GM19023 (cell line): Measurements from ENCODE around the gene GALNT2.

ENCODE experiments used
- ATAC-seq: cut with Tn5 transposase; IDR thresholded peaks from one replicate; pipeline ENCODE4 v1.9.1; 2021; ENCODE audit warnings: mild to moderate bottlenecking, moderate library complexity; ENCODE audit not compliant: unreplicated experiment

Gene GALNT2

GRCh38 chr1:230222678-230223077 is 155.6 kb downstream of the GALNT2 start:
- ATAC-seq = no peak

DNA sequence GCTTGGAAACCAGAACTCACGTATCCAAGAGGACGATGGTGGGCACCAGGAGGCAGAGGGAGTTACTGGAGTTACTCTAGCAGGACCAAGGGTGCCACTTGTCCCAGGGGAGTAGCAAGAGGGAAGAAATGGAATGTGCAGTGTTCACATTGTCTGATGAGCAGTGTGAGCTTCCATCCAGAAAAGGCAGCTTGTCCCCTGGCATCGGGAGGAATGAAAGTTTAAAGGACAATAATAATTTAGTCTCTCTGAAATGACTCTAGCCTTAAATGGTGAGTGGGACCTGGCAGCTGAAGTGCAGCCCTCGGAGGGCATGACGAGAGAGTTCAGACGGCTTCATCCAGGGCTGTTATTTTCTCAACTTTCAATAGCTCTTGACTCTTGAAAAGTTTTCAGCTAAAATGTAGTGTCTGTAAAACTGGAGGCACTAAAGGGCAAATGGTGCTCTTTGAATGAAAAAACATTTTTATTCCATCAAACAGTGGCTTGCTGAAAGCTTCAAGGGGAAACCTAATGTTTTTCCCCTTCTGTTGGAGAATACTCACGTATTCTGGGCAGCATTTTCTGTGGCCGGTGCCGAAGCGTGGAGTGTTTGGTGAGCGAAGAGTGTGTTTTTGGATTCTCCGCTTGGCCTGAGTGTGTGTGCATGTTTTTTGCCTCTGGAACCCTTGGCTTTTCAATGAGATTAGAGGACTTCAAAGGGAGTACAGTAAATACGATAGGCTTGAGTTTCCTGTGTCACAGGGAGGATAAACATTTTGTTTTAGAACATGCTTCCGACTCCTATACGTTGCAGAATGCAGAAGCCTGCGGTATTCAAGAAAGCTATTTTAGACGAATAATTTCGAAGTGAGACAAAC is 157.3 kb downstream of the GALNT2 start:
- no peak for ATAC-seq

DNA sequence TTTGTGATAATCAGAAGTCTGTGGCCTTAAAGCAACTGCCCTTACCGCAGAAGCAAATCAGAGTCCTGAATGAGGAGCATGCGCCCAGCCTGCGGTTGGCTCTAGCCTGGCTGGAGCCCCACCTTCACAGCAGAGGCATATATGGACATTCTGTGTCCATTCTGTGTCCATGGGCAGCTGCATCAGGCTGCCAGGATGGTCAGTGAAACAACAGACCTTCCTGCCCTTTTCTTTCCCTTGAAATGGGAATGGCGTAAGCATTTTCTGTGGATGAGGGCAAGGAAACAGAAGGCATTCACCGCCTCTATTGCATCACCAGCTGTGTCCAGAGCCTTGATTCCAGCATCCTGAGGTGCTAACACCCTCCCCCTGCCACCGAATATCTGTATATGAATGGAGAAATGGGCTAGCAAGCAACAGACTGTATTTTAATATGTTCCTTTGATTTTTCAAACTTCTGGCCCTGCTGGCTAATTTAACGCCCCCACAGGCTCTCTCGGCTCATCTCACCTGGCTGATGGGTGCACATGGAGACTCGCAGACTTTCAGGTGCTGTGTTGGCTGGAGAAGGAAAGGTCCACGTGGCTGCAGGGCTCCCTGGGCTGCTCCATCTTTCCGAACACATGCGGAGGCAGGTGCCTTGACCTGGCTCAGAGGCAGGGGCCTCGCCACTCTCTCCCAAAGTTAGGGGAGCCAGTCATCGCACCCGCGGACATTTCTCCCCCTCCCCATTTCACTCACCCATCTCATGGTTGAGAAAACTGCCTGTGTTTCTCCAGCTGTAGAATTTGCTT is 159.2 kb downstream of the GALNT2 start:
- ATAC-seq = no peak

GRCh38 chr1:230226814-230227213 is 159.8 kb downstream of the GALNT2 start:
- no peak for ATAC-seq

DNA sequence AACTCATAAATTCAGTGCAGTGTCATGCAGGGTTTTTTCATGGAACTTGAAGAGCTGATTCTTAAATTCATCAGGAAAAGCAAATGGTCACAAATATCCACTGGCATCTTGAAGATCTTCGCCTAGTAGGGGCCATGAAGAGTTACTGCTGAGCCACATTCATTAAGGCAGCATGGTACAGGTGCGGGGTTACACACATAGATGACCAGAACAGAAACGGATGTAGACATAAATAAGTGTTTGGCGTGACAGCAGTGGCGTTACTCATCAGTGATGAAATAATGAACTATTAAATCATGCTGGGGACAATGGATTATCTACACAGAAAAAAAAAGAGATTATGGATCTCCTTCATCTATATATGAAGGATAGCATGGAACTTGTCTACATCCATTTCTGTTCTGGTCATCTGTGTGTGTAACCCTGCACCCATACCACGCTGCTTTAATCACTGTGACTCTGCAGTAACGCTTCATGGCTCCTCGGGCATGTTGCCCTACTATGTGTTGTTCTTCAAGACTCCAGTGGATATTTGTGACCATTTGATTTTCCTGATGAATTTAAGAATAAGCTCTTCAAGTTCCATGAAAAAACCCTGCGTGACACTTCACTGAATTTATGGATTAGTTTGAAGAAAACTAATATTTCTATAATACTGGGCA is 161.3 kb downstream of the GALNT2 start:
- ATAC-seq = no peak

DNA sequence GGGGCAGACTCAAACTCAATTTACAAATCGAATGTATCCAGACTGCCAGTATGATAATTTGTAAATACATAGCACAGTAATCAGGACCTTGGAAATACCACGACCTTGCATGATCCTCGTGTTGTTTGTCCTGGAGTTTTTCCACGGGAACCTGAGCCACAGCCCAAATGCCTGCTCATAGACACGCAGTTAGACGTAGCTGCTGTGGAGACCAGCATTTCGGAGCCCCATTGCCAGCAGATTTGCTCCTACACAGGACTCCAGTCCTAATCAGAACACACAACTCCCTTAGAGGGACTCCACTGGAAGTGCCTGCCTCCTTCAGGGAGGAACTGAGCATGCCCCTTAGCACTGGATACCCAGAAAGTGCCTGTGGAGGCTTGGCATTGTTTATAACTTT is 163.2 kb downstream of the GALNT2 start:
- ATAC-seq = no peak

- no peak for ATAC-seq
These were observed 164.1 kb downstream of the GALNT2 start for GRCh38 chr1:230230948-230231773.

DNA sequence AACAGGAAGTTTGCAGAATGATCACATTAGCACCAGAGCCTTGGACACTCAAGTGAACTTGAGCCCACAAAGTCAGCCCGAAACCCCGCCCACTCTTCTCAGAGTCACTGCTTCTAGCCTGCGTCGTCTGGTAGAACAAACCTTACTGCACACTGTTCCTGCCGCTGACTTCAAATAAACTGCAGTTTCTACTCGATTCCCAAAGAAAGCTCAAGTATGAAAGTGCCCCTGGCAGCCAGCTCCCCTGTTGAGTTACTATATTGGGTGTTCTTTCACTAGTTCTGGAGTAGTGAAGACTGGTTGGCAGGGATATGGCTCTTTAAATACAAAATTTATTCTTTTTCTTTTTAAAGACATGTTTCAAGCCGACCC is 164.7 kb downstream of the GALNT2 start:
- ATAC-seq = no peak

- ATAC-seq = no peak
These were observed 165.3 kb downstream of the GALNT2 start for GRCh38 chr1:230232371-230232771.

DNA sequence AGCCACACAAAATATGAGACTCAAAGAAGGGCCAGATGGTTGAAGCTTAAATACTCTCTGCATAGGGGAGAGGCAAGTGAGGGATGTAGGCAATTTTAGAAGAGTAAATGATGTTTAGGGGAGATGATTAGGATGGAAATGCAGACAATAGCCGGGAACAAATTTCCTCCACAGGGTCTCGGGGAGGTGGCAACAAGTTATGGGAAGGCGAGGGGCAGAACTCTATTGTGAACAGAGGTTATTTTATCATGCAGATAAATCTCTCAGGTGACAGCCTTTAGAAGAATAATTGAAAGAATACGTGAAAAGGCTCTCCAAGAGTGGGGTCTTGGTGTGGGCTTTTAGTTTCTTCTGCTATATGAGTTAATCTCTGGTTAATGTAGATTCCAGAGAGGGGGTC is 166.7 kb downstream of the GALNT2 start:
- ATAC-seq = no peak

DNA sequence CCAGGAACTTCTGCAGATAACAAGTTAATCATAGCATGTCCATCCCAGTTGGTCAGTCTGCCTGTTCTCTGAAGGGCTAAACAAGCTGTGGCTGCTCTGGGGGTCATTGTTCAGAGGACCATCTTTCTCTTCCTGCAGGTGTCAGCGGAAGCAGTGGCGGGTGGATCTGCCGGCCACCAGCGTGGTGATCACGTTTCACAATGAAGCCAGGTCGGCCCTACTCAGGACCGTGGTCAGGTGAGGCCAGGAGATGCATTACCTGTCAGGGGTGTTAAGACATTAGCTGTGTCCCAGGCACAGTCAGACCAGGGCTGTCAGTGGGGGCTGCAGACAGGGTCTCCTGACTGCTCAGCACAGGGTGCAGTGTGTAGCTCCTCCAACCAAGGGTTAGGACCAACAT is 168.8 kb downstream of the GALNT2 start:
- ATAC-seq = no peak

- ATAC-seq = no peak
These were observed 169.4 kb downstream of the GALNT2 start for GRCh38 chr1:230236301-230237008.

DNA sequence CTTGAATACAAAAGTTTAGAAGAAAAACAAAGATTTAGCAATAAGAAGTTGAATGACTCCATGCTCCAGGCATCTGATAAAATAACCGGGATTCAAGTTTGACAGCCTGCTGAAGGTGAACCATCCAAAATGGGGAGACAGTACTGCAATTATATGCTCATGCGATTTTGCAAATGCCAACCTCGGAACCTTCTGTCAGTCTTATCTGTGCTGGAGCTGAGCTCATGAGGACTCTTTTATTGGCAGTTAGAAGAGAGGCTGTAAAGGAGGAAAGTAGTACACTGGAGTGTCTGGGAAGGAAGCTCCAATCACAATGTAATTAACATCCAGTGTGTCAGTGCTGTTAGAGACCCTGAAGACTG is 170.0 kb downstream of the GALNT2 start:
- no peak for ATAC-seq

DNA sequence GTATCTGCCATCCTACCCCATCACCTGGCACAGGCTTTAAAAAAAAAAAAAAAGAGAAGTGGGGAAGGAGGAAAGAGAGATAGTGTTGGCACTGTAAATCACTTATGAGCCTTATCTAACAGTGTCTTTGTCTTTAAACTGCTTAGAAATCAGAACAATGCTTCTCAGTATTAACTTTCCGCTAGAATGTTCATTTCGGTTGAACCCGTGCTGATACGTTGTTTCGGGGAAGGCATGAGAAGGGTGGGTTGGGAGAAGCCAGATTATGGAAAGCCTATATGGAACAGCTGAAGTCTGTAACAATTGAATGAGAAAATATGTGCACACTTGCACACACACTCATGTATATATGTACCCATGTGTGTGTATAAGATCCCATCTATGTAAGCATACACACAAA is 170.8 kb downstream of the GALNT2 start:
- no peak for ATAC-seq

GRCh38 chr1:230240446-230241086 is 173.5 kb downstream of the GALNT2 start:
- no peak for ATAC-seq

DNA sequence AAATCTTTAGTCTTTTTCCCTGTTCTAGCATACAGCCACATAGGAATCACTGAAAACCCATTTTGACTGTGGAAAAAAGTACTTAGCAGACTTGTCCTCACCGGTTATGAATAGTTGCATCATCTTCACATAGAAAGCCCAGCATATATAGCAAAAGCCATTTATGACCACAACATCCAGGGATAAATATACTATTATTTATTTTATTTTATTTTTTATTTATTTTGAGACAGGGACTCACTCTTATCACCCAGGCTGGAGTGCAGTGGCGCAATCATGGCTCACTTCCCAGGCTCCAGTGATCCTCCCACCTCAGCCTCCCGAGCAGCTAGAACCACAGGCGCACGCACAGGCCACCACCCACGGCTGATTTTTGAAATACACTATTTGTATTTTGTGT is 175.3 kb downstream of the GALNT2 start:
- ATAC-seq = no peak

GRCh38 chr1:230243146-230243545 is 176.1 kb downstream of the GALNT2 start:
- no peak for ATAC-seq

DNA sequence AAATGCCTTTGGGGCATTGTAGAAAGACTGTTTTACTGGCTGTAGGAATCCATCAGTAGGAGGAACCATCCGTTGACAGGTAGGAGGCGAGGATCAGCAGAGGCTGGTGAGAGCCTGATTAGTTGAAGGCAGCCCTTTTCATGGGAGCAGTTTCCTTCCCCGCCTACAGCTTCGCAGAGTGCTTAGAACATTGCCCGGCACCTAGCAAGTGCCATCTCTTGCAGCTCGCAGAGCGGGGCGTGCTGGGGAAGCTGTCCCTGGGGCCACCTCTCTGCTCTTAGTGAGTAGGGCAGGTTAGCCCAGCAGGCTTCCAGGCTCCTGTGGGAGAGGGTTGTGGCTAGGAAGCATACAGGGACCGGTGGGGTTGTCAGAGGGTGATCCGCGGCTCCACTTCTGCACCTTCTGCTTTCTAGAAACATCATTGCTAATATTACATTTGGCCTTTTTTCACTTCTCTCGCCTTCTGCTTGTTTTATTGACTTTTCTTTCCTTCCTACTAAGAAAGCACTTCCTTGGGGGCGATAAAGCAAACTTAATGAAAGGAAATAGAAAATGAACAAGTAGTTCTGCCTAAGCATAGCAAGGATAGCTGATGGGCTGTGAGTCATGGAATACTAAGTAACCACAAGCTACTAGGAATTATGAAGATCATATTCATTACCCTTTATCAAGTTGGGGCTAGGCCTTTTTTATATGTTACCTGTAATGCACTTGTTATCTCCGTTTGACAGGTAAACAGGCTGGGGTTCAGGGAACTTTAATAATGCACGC is 176.7 kb downstream of the GALNT2 start:
- ATAC-seq = no peak

DNA sequence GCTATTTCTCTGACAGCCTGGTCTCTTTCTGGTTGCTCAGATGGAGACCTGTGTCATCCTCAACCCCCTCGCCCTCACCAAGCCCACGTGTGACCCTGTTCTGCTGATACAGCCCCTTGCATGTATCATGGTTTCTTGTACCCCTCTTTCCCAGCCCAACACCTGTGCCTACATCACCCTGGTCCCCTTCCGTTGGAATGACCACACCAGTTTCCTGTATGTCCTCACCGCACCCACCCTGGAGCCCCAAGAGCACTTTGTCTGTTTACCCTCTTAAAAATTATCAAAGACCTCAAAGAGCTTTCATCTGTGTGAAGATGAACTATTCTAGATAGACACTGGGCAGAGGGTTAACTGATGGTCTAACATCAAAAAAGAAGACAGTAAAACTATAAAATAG is 179.5 kb downstream of the GALNT2 start:
- ATAC-seq = no peak
